GM12892 (cell line): Measurements from ENCODE around the gene SAE1.

Source experiments
- POLR2A ChIP-seq: IDR thresholded peaks from 2 replicates; pipeline ENCODE4 v1.6.1; 2011; ENCODE audit warnings: low read depth, low read length, control low read depth
- POLR2AphosphoS5 ChIP-seq: IDR thresholded peaks from 2 replicates; pipeline ENCODE4 v1.6.1; 2011; ENCODE audit warnings: low read depth, low read length, control low read depth

- TF ChIP-seq POLR2AphosphoS5 = no peak
- TF ChIP-seq POLR2A = no peak
Observed at GRCh38 chr19:47240556-47240955, 109.9 kb downstream of the SAE1 start.
